Left ventricle myocardium inferior (tissue), 1 donor: ENCODE results near the gene MED9. TPM values are rescaled to one million over a fixed set of nuclear protein-coding genes. Genes with fewer than 3 reads are reported as not detected.
"Not testable (repeated sequence)": the region's sequence is repeated elsewhere in the genome, so short reads cannot be mapped to it uniquely, and the experiment has no call there.

Experiments used
- DNase-seq: peaks from one replicate; pipeline ENCODE4 v3.0.0-alpha.2; 2020
- H3K27ac ChIP-seq: fragments of 200-600 bp; replicated peaks from 2 replicates; pipeline ENCODE4 v1.8.0; 2021
- H3K27me3 ChIP-seq: fragments of 200-600 bp; 2 replicates; pipeline ENCODE4 v1.8.0; 2021; ENCODE audit warnings: low read depth
- H3K36me3 ChIP-seq: fragments of 200-600 bp; 2 replicates; pipeline ENCODE4 v1.8.0; 2021
- H3K4me1 ChIP-seq: fragments of 200-600 bp; 2 replicates; pipeline ENCODE4 v1.8.0; 2021
- H3K4me3 ChIP-seq: fragments of 200-600 bp; 2 replicates; pipeline ENCODE4 v1.8.0; 2021; ENCODE audit warnings: mild to moderate bottlenecking, moderate library complexity
- H3K9me3 ChIP-seq: fragments of 200-600 bp; replicated peaks from 2 replicates; pipeline ENCODE4 v1.8.0; 2021
- CTCF ChIP-seq: fragments of 200-600 bp; IDR thresholded peaks from 2 replicates; pipeline ENCODE4 v1.8.0; 2021; ENCODE audit warnings: antibody characterized with exemption, mild to moderate bottlenecking, borderline replicate concordance
- intact Hi-C: fragments of 100-400 bp; cut with micrococcal nuclease; formaldehyde crosslinking; loops from one replicate; pipeline ENCODE4 v1.11.0; 2022
- total RNA-seq: library from RNA; stranded (reverse); fragmentation: NEBNext Ultra II Directional; extraction: Animal tissue kit (Norgen Biotek cat#: 25700); gene quantifications from one replicate; pipeline ENCODE4 v1.2.1, GENCODE V29; 2021
- donor health status: DM: no; HTN: yes; CAD: no; lungs with severe emphysema.

The MED9 gene
- total RNA-seq, 1 donor from 2014 or later = 34.1 TPM

DNA sequence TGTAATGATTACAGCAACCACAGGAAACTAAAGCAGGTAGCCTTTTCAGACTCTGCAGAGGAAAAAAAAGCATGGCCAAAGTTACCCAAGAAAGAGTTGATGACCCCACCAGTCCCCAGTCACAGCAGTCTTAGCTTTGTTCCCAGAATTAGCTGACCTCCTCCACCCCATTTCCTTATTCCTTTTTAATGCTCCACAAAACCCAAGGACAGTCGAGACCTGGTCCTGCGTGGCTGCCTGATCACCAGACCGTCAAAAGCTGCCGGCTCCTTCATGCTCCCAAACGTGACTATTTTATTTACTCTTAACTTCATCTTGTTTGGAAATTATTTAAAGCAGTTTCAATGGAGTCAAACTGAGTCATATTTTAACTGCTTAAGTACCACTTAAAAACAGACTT, 28.7 kb upstream of the MED9 start:
- intact Hi-C loops = no loop called here
- TF ChIP-seq CTCF = no peak
- H3K27ac ChIP-seq = no peak overlapping the region
- H3K4me3 ChIP-seq = no peak overlapping the region
- DNase-seq = no peak
- no peaks in the 10 kb centered on the region for H3K27me3 ChIP-seq
- peaks cover 9% of the 10 kb centered on the region for H3K4me1 ChIP-seq
- peaks cover 3% of the 10 kb centered on the region for H3K9me3 ChIP-seq
- H3K36me3 ChIP-seq = no peaks in the 10 kb centered on the region

GRCh38 chr17:17448723-17449122, 28.1 kb upstream of the MED9 start:
- Histone ChIP-seq H3K4me3 (no peak overlapping the region), H3K36me3 (no peaks in the 10 kb centered on the region), H3K4me1 (peaks cover 9% of the 10 kb centered on the region), H3K27me3 (no peaks in the 10 kb centered on the region), H3K27ac (no peak overlapping the region), H3K9me3 (peaks cover 3% of the 10 kb centered on the region)
- intact Hi-C loops = no loop called here
- no peak for DNase-seq
- no peak for TF ChIP-seq CTCF

GRCh38 chr17:17453088-17453487, 23.7 kb upstream of the MED9 start:
- H3K4me3 ChIP-seq = no peak overlapping the region
- no peaks in the 10 kb centered on the region for H3K27me3 ChIP-seq
- intact Hi-C loops = no loop called here
- H3K27ac ChIP-seq = no peak overlapping the region
- no peak for DNase-seq
- H3K36me3 ChIP-seq = no peaks in the 10 kb centered on the region
- no peak for TF ChIP-seq CTCF
- H3K9me3 ChIP-seq = no peaks in the 10 kb centered on the region
- H3K4me1 ChIP-seq = no peaks in the 10 kb centered on the region

DNA sequence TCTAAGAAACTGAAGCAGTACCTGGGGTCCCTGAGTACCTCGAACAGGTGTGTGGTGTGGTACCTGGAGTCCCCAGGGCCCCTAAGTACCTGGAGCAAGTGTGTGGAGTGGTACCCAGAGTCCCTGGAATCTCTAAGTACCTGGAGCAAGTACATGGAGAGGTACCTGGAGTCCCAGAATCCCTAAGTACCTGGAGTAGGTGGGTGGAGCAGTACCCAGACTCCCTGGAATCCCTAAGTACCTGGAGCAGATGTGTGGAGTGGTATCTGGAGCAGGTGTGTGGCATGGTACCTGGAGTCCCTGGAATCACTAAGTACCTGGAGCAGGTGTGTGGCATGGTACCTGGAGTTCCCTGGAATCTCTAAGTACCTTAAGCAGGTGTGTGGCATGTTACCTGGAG, 22.5 kb upstream of the MED9 start:
- no peaks in the 10 kb centered on the region for H3K36me3 ChIP-seq
- no peaks in the 10 kb centered on the region for H3K9me3 ChIP-seq
- no peak overlapping the region for H3K4me3 ChIP-seq
- H3K27me3 ChIP-seq = no peaks in the 10 kb centered on the region
- intact Hi-C loops = no loop called here
- H3K27ac ChIP-seq = no peak overlapping the region
- no peak for TF ChIP-seq CTCF
- H3K4me1 ChIP-seq = no peaks in the 10 kb centered on the region
- no peak for DNase-seq

DNA sequence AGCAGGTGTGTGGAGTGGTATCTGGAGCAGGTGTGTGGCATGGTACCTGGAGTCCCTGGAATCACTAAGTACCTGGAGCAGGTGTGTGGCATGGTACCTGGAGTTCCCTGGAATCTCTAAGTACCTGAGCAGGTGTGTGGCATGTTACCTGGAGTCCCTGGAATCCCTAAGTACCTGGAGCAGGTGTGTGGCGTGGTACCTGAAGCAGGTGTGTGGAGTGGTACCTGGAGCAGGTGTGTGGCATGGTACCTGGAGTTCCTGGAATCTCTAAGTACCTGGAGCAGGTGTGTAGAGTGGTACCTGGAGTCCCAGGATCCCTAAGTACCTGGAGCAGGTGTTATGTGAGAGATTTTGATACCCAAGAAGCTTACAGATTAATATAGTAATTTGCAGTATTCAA, 22.1 kb upstream of the MED9 start:
- H3K4me1 ChIP-seq, H3K4me3 ChIP-seq, DNase-seq, H3K27me3 ChIP-seq, H3K9me3 ChIP-seq, intact Hi-C loops, H3K27ac ChIP-seq, H3K36me3 ChIP-seq: not testable (repeated sequence)

GRCh38 chr17:17455173-17455572, 21.6 kb upstream of the MED9 start:
- no peak overlapping the region for H3K4me3 ChIP-seq
- intact Hi-C loops = no loop called here
- no peaks in the 10 kb centered on the region for H3K36me3 ChIP-seq
- H3K27me3 ChIP-seq = no peaks in the 10 kb centered on the region
- no peaks in the 10 kb centered on the region for H3K9me3 ChIP-seq
- no peak overlapping the region for H3K27ac ChIP-seq
- H3K4me1 ChIP-seq = no peaks in the 10 kb centered on the region
- no peak for DNase-seq
- no peak for TF ChIP-seq CTCF
